SW 1271 (cell line): ENCODE data around the gene TM9SF4.
"Not testable (repeated sequence)": the region's sequence is repeated elsewhere in the genome, so short reads cannot be mapped to it uniquely, and the experiment has no call there.

Experiments
- DNase-seq, 2 experiments: peaks; one replicate each; lab custom pipeline; 2025; lab: John Stamatoyannopoulos, UW

The TM9SF4 gene

DNA sequence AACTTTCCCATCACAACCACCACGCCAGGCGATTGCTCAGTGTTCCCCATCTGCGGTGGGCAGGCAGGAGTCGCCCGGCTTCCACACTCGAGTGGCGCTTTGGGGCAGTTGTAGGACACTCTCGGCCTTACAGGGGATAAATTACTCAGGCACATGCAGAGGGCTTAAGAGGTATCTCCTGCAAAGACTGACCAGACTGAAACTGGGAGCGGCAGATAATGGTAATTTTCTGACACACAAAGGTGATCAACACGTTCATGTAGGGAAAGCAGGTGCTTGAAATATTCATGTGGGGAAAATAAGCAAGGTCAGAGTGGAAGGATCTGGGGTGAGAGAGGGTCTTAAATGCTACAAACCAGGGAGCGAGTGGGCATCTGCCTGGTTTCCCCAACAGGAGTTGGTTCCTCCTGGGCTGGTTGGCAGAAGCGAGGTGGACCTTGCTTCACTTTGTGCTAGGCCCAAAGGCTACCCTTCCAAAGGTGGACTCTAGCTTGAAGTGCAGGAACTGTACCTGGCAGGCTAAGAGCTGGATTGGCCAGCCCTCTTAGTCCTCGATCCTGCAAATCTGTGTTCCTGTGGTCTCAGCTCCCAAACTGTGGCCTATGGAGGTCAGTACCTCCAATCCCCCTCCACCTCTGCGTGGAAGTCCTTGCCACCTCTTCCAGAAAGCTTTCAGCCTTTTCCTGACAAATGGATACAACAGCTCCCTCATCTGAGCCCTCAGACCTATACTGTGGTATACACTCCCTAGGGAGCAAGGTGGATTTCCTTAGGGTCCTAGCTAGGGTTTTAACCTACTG lies 81.3 kb downstream of the TM9SF4 start:
- no peak for DNase-seq

DNA sequence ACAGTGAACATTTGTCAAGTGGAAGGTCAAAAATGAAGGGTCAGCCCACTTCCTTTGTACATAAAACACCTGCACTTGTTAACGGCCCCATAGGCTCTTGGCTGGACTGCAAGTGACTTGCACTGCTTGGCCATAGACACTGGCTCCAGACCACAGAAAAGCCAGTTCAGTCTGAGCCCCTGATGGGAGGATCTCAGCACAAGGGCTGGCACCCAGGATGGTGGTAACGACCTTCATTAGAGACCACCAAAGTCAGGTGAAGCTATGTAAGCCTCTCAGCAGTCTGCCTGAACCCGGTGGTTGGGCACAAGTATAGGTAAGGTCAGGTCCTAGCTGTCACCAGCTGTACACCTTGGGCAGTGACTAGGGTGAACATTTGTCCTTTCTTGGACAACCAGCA lies 81.9 kb downstream of the TM9SF4 start:
- DNase-seq, result no peak

DNA sequence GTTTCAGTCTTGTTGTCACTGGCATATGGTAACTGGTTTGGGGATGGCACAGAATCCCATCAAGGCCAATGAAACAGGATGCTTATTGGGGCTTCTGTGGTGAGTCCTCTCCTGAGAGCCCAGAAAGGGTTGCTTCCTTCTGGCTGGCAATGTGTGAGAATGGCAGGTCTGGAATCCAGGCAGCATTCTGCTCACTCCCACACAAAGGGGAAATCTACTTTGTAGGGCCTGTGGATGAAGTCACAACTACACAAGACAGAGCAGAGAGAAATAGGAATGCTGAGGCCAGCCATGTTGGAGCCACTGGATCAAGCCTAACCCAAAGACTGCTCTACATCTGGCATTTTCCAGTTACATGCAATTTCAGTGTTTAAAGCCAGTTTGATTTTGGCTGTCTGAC lies 82.4 kb downstream of the TM9SF4 start:
- DNase-seq, result no peak

DNA sequence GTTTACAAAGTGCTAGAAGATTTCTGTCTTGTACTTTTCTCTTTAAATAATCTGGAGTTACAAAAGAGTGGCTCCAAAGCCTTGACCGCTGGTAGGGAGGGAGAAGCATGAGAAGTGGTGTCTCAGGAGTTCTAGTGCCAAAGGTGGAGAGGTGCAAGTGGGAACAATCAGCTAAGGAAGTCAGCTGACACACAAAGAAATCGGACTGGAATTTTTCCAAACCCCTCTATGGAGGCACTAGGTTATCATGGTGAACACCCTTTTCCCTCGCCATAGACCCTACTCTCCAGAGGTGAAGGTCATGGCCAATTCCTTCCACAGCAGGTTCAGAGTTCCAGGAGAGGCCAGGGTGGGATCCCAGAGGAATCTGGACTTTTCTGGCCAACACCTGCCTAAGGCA lies 83.2 kb downstream of the TM9SF4 start:
- DNase-seq, result no peak

DNA sequence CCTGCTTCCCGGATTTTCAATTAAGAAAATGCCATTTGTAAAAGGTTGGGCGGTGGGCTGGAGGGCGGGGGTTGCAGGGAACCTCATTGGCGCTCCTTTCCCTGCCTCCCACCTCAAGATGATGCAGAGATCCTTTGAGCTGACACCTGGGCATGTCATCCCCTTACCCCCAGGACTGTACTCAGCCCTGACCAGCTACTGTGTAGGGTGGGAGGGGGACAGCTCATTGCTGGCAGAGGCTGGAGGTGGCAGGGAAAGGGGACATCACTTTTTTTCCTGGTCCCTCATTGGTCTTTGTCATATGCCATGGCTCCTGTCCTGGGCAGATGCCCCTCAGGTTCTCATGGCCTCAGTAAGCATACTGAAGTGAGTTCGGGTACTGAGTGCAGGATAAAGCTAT lies 83.8 kb downstream of the TM9SF4 start:
- not testable (repeated sequence) for DNase-seq

DNA sequence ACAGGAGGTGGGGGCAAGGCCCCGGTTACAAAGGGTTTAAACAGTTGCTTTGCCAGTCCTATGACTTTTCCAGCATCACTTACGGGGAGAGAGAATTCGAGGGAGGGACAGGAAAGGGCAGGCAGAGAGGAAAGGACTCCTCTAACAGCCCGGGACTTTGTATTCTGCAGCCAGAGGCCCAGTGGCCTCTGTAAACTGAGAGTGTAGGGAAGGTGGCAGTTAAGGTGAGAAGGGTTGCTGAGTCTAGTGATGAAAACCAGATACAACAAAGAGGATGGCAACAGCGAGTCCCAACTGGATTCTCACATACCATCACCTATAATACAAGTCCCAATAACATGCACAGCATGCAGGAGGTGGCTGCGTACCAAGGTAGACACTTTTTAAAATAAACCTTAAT lies 84.5 kb downstream of the TM9SF4 start:
- no peak for DNase-seq

DNA sequence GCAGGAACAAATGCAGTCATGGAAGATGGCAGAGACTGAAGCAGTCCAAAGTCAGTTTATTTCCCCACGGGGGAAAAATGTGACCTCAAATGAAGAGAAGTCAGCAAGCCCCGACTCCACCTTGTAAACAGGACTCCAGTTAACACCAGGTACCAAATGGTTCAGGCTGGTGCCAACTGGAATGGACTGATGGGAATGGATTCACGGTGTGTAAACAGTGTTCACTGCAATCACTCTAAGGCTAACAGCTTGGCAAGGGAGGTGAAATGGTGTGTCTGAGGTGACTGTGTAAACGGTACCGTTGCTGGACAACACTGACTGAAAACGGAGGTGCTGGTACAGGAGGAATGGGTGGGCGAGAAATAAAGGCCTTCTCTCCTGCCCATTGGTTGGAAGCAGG lies 86.1 kb downstream of the TM9SF4 start:
- DNase-seq, result no peak

DNA sequence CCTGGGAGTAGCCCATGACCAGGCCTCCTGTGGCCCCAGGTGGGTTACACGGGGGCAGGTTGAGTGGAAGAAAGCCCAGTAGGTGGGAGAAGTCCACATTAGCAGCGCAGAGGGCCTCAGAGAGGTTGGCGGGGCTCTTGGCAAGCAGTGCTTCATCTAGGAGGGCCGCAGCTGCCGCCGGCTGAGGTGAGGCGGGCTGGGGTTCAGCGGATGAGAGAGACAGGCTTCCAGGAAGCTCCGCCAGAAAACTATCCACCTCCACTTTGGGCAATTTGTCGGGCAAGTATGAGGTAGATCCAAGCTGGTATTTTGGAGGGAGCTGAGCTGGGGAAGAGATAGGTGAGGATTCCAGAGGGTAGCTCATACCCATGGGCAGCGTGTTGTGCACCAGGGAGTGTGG lies 87.1 kb downstream of the TM9SF4 start:
- not testable (repeated sequence) for DNase-seq

DNA sequence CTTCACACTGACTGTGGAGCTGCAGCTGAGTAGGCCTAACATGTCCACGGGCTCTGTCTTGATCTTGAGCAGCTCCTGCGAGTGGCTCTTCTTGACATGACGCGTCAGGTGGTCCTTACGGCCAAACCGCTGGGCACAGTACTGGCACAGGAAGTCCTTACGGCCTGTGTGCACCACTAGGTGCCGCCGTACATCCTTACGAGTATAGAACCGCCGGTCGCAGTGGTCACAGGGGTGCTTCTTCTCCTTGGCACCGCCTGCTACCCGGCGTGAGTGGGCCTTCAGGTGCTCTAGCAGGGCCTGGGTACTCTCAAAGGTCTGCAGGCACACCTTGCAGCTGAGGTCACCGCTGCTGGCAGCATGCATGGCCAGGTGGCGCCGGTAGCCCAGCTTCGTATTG lies 87.6 kb downstream of the TM9SF4 start:
- not testable (repeated sequence) for DNase-seq

DNA sequence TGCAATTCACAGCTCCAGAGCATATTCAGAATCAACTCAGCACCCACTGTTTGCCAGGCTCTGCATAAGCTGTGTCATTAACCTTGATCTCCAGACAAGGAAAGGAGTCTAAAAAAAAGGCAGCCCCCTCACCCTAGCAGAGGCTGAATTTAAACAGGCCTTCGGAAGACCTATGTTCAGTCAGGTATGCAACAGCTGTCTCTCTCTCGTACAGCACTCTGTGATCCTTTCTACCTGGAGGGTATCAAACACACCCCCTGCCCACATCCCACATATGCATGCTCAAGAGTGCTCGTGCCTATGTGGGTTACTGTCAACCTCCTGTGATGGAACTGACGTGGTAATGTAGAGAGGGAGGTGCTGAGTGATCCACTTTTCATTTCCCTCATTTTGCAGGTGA lies 89.5 kb downstream of the TM9SF4 start:
- no peak for DNase-seq

DNA sequence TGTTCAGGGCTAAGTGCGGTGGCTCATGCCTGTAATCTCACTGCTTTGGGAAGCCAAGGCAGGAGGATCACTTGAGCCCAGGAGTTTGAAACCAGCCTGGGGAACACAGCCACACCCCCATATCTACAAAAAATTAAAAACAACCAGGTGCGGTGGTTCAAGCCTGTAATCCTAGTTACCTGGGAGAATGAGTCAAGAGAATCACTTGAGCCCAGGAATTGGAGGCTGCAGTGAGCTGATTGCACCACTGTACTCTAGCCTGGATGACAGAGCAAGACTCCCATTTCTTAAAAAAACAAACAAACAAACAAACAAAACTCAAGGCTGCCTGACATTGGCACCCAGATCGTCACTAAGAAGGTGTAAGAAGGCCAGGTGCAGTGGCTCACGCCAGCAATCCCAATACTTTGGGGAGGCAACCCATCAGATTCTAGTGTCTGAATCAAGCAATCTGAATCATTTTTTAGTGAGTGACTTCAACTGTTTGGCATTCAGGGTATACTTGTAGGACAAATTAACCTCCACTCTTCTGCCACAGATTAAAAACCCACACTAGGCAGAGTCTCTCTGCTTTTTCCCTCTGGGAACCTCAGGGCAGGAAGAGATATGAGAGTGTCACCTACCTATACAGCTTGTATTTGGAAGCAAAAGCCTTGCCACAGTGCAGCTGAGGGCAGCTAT lies 91.9 kb downstream of the TM9SF4 start:
- DNase-seq, result no peak

DNA sequence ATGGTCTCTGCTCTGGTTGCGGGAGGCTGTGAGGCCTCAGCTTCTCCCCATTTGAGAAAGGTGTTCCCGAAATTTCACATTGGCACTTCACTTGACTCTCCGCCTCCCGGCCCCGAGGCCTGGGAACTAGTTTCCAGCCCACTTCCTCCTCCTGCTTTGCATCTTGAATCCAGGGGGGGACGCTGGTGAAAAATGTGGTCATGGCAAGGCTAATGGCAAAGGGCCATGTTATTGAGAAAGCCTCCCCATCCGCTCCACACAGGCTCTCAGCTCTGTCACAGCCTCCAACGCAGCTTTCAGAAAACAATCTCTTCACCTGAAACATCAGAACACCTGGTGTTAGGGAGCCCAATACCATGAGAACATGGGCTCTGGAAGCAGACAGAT lies 92.5 kb downstream of the TM9SF4 start:
- DNase-seq, result no peak

DNA sequence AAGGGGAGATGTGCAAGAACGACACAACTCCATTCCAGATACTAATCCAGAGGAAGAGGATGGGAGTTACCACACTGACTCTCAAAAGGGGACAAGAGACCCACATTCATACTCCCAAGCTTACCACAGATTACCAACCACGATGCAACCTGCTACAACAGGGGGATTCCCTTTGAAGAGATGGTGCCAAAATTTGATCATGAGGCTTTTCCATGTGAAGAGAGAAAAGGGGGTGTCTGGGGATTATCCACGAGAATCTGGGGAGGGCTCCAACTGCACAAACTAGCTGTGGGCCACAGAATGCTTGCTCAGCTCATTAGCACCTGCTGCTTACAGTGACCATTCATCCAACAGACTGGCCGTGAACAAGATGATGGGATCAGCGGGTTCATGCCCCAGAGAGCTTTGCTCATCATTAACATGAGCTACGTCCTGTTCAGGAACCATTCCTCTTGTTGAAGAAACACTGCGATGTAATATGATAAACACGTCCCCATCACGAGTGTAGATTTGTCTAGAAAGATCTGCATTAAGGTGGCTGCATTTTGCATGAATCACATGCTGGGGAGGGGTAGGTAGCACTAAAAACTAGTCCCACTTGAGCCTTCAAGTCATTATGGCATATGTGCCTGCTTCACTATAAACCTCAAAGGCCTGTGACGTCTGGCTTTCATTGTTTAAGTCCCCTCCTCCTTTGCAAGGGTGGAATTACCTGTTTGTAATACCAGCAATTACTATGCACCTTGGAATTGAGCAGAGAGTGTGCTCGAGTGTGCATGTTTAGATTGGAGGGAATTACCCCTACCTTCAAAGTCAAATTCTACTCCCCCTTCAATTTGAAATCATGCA lies 94.1 kb downstream of the TM9SF4 start:
- no peak for DNase-seq

DNA sequence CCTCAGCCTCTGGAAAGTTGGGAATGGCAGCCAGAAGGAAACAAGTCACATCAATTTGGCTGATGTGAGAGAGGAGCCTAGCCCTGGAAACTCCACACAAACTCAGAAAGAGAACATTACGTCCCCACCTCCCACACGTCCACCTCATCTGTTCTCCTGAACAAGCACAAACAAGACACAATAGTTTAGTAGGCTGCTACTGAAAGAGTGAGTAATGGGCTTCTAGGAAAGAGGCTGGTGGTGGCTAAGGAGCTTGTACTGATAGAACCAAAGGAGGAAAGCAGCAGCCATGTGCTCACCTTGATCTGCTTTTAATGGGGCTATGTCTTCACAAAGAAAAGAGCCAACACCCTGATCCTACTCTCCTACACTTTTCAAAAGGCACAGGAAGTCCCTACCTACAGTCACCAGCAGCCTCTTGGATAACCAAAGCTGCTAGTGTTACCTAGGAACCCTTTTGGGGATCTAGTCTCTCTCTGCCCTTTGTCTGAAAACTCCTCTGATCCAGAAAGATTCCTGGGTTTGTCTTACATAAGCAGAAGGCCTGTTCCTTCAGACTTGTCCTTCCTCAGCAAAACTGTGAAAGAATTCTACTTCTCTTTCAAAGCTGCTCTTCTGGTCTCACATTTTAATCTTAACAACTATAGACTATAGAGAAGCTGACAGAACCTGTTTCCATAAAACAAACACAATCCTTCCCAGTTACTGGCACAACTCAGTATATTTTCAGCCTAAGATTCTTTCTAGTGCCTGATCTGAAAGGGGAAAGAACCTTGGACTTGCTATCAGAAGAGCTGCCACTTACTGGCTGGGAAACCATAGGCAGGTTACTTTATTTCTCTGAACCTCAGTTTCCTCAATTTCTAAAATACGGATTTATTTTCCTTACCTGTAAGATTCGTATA lies 94.9 kb downstream of the TM9SF4 start:
- no peak for DNase-seq

DNA sequence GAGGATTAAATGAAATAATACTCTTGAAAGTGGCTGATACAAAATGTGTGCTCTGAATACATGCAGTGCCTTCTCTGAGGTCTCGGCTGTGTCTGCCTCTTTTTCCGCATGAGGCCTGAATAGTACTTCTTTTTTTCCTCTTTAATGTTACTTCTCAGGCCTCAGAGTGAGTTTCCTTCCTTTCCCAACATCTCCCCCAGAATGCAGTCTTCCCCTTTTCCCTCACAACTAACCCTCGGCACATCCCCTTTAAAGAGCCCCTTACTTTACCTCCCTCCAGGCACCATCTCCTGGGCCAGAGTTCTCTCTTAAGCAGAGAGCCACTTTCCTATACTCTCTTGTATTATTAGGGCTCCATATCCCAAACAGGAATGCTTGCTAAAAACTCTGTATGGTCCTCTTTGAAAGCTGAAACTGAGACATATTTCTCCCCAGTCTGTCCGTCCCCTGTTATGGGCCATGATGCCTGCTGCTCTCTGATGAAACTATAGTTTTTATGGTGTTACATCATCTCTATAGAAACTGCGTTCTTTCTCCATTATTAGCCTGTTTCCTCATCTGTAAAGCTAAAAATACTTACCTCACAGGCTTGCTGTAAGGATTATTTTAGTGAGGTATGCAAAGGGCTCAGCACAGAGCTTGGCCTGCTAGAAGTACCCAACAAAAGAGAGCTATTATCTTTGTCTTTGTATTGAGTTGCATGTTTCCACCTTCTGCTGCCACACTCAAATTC lies 95.8 kb downstream of the TM9SF4 start:
- no peak for DNase-seq

DNA sequence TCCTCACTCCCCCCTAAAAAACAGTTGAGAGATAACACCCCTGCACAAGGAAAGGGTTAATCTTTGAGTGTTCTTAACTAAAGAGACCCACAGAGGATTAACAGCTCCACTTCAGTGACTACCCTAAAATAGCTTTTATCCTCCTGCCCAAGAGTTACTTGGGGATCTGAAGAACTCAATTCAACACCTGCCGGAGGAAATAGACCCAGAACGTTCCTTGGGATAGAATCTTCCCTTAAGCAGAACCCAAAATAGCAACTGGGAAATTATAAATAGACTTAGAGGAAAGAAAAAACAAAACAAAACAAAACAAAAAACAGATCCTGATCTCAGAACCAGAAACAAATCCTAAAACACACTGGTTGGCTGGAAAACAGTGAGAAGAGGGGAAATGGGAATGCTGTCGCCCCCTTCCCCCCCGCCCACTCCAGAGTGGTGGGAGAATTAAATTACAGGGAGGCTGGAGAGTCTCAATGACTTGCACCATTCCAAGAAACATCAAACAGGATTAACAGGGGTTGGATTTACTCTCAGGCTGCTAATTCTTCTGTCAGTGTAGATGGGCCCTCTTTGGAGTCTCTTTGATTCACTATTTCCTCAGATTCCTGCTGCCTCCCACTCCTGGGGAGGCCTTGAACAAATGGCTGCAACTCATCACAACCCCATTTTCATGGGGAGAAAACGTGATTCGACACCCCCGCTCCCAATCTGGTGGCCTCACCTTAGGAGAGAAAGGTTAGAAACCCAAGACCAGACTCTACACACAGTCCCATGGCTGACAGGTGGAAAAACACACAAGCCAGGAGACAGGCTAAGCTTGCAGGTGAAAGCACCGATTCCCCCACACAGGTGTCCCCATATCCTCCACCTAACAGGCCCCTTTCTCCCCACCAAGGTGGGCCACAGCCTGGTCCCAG lies 96.6 kb downstream of the TM9SF4 start:
- no peak for DNase-seq

DNA sequence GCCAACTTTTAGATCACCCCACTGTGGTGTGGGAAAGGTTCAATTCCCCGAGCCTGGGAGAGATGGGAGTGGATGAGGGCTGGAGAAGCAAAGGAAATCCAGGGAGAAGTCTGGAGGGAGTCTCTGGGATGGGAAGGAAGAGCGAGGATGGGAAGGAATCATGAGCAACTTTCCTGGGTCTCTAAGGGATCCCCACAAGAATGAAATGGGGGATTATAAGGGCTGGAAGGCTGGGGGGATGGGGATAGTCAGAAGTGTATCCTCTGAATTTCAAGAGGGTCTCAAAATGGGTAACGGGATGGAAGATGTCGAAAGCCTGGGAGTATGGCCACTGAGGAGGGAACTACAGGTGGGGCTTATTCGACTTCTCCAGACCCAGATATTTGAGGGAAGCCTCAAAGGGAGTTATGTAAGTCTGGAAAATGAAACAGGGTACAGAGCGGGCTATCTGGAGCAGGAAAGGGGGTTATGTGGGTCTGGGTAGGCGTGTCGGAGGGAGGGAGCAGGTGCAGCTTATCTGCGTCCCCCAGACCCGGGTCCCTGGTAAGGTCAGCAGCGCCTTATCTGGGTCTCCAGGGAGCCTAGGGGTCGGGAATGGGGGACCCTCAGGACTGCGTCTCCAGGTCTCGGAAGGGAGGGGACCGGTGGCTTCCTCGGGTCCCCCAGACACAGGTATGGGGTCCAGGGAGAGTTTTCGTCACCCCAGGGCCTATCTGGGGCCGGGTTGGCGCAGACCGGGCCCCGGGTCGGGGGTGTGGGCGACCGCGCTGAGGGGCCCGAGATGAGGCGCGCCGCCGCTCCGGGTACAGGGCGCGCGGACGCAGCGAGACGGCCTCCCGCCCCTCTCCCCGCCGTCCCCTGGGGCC lies 97.5 kb downstream of the TM9SF4 start:
- DNase-seq, result no peak

DNA sequence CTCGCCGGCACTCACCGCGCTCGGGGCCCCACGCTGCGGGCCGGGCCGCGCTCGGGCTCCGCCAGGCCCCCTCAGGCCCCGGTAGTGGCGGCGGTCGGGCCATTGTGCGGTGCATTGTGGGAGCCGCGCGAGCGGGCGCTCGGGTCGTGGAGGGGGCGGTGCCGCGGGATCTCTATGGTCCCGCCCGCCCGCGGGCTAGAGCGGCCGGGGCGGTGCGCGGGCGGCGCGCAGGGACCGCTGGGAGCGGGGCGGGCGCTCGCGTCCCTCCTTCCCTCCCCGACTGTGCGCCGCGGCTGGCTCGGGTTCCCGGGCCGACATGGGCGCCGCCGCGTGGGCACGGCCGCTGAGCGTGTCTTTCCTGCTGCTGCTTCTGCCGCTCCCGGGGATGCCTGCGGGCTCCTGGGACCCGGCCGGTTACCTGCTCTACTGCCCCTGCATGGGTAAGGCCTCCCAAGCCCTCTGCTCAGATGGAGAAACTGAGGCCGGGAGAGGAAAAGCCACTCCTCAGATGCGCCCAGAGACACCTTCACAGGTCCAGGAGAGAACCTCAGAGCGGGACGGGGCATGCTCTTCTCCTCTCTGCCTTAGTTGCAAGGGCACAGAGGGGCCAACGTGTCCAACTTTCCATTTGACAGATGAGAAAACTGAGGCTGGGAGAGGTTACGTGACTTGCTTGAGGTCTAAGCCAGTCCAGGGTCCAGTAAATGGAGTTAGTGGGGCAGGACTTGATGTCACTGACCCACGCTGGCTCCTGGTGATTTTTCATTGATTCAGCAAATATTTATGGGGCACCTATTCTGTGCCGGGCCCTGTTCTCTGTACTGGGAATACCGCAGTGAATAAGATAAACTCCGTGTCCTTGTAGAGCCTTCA lies 98.3 kb downstream of the TM9SF4 start, which contains the start of the genes PLAGL2 and POFUT1:
Gene PLAGL2 (minus strand): TSS at position 118 of the 873 bp plus-strand sequence. CDS start 5,565 bp downstream, outside the sequence.
Gene POFUT1 (plus strand): TSS at position 255 of the 873 bp plus-strand sequence. CDS start 62 bp downstream, at position 317.
- DNase-seq, result peak; percentile 80 to 90
